GM19239 (cell line): ENCODE results near the gene CCDC160.

ENCODE experiments used
- DNase-seq: peaks from one replicate; pipeline ENCODE4 v3.0.0; 2011; ENCODE audit warnings: low spot score; ENCODE audit not compliant: insufficient read length
- FAIRE-seq: peaks from 2 replicates; lab custom pipeline; 2011; peaks lifted over from hg19 to GRCh38; lab: Jason Lieb, UNC

CCDC160 gene

GRCh38 chrX:134287346-134287745 lies 50.4 kb downstream of the CCDC160 start:
- DNase-seq (no peak), FAIRE-seq (no peak)

- FAIRE-seq (peak; percentile 64), DNase-seq (no peak)
Measured at GRCh38 chrX:134294548-134294947, 57.6 kb downstream of the CCDC160 start.
